HG03354 (cell line): Measurements from ENCODE around the gene CLCF1.
A peak's percentile ranks its signal among the peaks of the same experiment; 100 is the strongest.

ENCODE experiments used
- ATAC-seq: cut with Tn5 transposase; IDR thresholded peaks from one replicate; pipeline ENCODE4 v1.9.1; 2021; ENCODE audit warnings: mild to moderate bottlenecking; ENCODE audit not compliant: unreplicated experiment, poor library complexity, severe bottlenecking

Gene CLCF1

DNA sequence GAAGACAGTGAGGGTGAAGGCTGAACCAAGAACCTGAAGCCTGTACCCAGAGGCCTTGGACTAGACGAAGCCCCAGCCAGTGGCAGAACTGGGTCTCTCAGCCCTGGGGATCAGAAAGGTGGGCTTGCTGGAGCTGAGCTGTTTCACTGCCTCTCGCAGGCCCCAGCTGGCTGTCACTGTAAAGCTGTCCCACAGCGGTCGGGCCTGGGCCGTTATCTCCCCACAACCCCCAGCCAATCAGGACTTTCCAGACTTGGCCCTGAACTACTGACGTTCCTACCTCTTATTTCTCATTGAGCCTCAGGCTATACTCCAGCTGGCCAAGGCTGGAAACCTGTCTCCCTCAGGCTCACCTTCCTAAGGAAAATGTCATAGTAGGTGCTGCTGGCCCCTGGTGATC, 24.1 kb upstream of the CLCF1 start:
- ATAC-seq, result no peak

DNA sequence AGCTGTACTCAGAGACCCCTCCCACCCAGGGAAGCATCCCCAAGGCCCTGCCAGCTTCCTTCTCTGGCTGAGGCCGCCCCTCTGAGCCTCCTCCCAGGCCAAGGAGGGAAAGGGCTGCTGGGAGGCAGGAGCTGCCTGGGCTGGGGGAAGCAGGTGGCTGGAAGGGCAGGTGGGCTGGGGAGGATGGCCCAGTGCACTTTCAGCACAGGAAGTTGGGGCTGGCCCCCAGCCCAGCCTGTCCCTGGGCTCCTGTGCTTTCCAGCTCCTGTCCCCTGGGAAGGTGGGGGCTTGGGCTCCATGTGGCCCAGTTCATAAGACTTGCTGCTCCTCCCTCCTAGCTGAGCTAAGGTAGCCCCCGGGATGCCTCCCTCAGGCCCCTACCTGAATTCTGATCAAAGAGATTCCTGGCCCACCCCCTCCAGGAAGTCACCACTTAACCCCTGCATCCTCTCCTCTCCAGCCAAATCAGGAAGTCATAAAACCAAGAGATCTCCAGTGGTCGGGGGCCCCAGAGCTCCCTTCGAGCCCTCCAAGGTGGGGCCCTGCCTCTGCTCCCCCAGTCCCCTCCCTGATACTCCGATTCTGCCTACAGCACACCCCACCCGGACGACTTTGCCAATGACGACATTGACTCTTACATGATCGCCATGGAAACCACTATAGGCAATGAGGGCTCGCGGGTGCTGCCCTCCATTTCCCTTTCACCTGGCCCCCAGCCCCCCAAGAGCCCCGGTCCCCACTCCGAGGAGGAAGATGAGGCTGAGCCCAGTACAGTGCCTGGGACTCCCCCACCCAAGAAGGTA, 23.4 kb upstream of the CLCF1 start:
- ATAC-seq, result no peak

DNA sequence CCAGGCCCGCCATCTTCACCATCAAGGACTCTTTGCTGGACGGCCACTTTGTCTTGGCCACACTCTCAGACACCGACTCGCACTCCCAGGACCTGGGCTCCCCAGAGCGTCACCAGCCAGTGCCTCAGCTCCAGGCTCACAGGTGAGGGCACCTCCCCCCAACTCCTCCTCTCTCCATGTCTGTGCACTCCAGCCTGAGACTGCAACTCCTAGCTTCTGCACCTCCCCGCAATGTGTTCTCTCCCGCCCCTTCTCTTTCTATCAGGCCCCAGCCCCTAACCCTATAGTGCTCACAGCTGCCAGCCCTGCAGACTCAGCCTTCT, 22.8 kb upstream of the CLCF1 start:
- ATAC-seq, result no peak

DNA sequence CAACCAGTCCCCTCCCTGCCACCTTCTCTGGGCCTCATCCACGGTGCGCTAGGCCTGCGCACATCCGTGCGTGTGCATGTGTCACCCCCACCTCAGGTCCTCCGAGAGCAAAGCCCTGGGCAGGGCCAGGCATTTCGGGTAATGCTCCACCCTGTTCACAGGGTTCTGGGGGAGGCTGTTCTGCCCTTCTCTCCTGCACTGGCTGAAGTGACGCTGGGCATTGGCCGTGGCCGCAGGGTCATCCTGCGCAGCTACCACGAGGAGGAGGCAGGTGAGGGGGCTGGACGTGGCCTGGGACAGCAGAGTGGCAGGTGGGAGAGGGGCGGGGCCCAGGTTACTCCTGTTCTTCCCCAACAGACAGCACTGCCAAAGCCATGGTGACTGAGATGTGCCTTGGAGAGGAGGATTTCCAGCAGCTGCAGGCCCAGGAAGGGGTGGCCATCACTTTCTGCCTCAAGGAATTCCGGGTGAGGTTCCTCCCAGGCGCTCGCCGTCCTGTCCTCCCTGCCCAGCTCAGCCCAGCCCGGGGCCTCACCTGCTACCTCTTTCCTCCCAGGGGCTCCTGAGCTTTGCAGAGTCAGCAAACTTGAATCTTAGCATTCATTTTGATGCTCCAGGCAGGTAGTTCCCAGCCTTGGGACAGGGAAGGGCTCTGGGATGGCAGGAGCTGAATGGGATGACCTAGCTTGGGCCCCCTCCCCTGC, 22.3 kb upstream of the CLCF1 start:
- ATAC-seq, result no peak

DNA sequence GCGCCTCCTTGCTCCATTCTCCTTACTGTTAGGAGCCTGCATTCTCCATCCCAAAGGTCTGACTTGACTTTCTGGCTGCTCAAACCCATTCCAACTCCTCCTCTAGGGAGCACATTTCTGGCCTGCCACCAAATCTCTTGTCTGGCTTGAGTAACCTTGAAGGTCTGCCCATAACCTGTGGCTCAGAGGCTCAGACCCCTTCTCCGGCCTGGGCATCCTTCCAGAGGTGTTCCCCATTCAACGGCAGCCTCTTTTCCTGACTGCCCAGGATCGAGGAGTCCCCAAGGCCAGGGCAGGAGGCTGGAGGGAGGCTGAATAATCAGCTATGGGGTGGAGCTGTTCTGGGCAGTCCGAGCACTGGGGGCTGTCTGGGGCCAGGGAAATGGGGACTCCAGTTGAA, 20.6 kb upstream of the CLCF1 start:
- ATAC-seq, result no peak

DNA sequence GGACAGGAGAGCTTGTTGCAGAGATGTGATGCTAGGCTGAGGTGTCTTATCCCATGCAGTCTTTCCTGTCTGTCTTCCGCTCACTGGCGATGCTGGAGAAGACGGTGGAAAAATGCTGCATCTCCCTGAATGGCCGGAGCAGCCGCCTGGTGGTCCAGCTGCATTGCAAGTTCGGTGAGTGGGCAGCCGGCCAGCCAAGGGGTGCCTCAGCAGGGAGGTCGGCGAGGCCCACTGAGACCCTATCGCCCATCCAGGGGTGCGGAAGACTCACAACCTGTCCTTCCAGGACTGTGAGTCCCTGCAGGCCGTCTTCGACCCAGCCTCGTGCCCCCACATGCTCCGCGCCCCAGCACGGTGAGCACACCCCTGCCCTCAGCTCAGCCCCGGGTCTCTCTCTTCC, 20.0 kb upstream of the CLCF1 start:
- ATAC-seq, result no peak

DNA sequence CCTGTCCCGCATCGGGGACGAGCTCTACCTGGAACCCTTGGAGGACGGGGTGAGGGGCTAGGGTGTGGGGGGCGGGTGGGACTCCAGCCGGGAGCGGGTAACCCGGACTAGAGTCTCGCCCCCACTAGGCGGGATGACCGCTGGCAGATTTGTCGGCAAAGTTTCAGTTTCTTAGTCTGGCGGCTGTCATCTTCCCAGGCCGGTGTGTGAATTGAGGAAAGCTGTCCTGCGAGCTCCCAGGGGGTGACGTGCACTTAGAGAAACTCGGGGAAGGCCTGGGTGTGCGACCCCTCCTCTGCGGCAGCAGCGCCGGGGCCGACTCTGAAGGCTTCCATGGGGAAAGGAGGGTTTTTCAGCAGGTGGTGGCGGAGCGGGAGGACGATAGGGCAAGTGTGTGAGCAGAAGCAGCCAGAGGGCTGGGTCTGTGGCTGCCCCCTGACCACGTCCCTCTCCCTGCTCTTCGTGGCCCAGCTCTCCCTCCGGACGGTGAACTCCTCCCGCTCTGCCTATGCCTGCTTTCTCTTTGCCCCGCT, 18.9 kb upstream of the CLCF1 start:
- peak; percentile 23 for ATAC-seq

DNA sequence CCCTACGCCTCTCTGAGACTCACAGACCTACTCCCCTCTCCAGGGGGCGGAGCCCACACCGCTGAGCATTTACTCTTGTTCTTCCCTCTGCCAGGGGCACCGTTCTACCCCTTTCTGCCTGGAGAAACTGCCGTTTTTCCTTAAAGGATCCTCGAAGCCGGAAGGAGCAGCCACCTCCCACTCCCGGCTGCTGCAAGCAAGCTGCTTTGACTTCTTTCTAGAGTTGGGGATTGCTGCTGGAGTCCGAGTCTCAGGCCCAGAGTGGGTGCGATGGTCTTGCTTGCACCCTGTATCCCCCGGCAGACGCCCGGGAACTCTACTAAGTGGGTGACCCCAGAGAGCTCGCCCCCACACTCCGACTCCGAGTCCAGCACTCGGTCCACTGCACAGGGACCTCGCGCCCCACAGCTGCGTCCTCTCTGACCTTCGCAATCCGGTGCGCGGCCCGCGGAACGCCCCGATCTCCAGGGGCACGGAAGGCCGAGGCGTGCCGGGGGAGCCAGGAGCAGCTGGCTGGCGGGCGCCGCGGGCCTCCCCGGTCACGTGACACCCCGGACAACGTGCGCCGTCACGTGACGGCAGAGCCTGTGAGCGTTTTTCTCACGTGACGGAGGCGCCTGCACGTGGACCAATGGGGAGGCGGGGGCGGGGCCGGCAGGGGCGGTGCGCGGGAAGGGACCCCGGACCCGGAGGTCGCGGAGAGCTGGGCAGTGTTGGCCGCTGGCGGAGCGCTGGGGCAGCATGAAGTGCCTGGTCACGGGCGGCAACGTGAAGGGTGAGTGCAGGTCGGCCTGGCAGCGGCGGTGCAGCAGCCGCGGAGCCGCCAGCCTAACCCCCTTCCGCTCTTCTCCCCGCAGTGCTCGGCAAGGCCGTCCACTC, 18.1 kb upstream of the CLCF1 start, which contains the start of gene RAD9A:
Gene RAD9A, plus strand, starts transcription at position 683 of the 879 bp plus-strand sequence. Its CDS starts 59 bp downstream, at position 742.
- ATAC-seq, result peak; percentile 69

DNA sequence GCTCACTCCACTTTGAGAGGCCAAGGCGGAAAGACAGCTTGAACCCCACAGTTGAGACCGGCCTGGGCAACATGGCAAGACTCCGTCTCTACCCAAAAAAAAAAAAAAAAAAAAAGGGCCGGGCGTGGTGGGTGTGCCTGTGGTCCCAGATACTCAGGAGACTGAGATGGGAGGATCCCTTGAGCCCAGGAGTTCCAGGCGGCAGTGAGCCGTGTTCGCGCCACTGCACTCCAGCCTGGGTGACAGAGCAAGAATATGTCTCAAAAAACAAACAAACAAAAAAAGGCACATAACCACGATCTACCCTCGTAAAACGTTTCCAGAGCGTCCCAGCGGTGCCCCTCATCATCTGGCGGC, 17.5 kb upstream of the CLCF1 start:
- no peak for ATAC-seq

DNA sequence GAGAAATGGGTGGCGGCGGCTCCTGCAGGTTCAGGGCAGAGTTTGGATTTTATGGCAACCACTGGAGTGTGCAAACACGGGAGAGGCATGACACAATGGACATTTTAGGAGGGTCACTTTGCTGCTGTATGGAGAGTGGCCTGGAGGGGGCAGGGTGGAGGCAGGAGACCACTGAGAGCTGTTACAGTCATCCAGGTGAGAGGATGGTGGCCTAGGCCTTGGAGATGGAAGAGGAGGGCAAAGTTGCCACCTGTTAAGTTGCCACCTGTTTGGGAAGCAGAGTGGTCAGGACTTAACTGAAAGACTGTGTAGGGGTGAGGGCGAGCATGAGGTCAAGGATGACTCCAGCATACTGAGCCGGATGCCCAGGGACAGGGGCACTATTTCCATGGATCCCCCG, 16.1 kb upstream of the CLCF1 start:
- ATAC-seq, result no peak

DNA sequence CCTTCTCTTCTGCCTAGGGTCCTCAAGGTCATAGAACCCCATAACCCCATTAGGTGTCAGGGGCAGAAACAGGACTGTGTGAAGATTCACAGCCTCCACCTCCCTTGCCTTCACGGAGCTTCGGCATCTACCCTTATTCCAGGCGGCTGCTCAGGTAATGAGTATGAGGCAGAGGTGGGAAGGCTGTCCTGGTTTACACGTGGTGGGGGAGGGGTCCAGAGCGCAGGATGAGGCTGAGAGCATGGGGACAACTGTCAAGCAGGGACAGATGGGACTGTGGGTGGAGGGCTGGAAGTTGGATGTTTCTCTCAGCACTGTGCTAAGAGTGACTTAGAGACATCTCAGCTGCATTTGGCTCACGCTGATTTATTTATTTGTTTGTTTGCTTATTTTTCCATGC, 14.1 kb upstream of the CLCF1 start:
- no peak for ATAC-seq

DNA sequence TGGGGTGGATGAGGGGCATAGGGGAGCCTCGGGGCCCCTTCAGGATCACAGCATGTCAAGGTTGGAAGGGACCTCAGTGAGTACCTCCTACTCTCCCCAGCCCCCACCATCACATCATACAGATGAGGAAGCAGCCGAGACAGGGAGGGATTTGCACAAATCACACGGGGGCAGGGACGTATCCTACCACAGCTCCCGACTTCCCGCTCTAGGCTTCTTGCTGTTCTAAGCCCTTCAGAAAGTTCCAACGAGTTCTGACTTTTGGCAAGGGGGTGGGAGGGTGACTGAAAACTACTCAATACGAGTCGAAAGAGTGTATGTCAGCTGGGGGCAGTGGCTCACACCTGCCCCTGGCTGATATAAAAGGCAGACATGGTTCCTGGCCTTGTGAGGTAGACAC, 13.7 kb upstream of the CLCF1 start:
- ATAC-seq, result no peak

DNA sequence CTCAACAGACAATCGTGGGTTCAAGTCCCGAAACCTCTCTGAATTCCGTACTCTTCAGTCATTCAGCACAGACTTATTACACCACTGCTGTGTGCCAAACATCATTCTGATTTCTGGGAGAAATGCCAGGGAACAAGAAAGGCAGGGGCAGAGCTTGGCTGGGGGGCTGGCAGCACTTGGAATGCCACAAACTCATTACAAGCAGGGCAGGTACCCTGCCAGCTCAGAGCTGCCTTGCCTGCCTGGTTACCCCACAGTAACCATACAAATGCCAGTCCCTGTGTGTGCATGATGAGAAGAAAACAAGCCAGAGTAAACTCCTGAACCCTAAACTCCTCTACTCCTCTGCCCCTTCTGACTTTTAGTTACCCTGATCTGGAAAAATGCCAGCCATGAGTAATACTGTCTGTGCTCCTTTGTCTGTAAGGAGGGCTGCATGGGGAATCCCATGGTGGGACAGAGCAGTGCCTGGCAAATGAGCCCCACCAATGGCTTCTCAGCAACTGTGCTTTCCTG, 11.5 kb upstream of the CLCF1 start:
- no peak for ATAC-seq

DNA sequence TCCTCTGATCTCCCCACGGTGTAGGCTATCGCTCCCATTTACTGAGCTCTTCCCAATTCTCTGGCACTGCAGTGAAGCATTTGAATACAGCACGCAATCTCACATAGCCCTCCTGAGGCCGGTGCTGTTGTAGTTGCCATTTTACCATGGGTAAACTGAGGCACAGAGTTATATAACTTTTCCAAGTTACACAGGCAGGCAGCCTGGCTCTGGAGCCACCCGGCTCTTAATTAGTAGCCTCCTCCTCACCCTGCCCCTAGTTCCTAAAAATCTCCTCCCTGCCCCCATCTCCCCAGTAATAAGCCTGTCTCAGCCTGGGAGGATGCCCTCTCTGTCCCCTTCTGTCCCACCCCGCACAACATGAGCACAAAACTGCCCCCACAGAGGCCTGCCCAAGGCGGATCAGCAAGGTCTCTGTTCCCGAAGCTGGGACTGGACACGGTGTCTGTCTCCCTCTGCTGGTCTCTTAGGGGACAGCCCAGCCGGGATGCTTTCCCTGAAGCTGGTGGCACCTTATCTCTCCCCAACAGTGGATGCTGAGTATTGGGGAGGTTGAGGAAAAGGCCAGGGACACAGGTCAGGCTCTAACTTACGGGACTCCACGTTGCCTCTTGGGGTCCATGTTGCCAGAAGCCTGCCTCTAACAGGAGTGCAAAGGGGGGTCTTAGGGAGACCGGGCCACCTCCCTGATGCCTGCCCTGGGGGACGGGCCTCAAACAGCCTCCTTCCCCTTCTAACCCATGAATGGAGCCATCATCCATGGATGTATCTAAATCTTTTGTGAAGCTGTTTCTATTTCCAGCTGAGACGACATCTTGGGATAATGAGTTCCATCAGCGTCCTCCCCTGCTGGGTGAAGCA, 9.1 kb upstream of the CLCF1 start:
- ATAC-seq, result peak; percentile 64

DNA sequence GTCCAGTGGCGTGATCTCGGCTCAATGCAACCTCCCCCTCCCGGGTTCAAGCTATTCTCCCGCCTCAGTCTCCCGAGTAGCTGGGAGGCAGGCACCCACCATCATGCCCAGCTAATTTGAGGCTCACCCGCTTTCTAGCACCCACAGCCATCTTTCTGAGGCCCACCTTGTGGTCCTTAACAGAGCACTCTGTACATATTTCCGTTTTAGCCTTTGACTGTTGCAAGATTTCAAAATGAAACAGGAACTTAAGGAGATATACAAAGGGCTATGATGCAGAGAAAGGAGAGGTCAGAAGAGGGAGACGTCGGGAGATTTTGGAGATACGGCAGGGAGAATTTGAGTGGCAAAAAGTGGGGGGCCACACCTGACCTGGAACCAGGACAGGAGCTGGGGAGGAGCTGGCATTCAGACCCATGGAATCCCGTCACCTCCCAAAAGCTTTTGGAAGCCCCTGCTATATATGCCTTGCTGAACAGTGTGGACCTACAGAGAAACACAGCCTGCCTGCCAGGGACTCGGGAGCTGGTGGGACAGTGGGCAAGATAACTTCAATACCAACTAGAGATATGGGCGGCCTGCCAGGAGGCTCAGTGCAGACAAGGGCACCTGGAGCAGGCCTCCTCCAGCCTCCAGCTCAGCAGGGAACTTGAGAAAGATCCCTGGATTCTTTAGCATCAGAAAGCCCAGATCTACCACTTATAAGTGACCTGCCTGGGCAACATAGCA, 8.0 kb upstream of the CLCF1 start:
- ATAC-seq, result no peak

DNA sequence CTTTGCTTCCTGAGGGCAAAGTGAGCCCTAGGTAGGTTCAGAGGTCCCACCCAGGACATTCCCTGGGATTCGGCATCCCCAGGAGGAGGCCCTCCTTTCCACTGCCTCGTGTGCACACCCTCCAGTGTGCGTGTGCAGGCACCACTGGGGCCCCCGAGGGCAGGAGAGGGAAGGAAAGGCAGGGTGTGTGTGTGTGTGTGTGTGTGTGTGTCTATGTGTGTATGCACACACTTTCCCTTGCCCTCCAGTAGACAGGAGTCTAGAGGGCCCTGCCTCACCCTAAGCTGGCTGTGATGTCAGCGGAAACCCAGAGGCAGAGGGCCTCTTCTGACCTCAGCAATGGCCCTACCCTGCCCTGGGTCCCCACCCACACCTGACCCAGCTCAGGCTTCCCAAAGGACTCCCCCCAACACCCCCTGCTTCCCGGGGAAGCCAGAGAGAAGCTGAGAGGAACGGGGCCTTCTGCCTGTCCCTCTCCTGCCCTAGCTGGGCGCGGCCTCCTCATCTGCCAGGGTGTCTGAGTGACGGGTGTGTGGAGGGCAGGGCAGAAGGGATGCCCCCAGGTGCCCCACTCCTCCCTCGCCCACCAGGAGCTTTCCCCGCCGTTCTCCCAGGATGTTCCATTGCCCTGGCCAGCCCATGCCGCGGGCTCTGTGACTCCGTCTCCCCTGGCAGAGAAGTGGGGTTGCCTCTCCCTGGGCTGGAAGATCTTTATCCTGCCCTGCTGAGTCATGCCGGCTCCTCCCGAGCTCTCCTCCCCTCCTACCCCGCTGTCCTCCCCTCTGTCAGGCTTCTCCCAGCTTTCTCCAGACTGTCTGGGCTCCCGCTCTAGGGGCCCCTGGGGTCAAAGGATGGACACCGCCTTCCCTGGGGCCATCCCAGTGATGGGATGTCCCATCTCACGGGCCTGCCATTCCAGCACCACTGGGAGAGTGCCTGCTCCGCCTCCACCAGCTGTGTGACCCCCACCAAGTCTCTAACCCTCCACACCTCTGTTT, 6.0 kb upstream of the CLCF1 start:
- ATAC-seq, result no peak

DNA sequence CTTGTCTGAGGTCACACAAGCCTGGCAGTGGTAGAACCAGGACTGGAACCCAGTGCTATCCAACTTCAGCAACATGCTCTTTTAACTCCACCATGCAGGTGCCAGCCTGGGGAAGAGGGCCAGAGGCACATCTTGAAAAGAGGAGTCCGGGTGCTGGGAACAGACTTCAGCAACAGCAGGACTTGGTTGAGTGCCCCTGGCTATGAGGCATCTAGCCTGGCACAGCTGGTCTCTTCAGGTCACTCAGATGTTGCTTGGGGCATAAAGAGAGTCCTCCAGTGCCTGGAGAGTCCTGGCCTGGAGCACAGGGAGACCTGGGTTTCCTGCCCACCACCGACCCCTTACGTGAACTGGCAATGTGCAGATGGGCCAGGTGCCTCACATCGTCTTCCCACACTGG, 5.1 kb upstream of the CLCF1 start:
- ATAC-seq, result no peak
